NCI-H1105 (cell line): Measurements from ENCODE around the gene C19orf25.

ENCODE experiments used
- DNase-seq: peaks from one replicate; lab custom pipeline; 2025; lab: John Stamatoyannopoulos, UW

The C19orf25 gene

GRCh38 chr19:1496714-1497577 lies 17.9 kb upstream of the C19orf25 start:
- DNase-seq = no peak

GRCh38 chr19:1495799-1496713 lies 17.0 kb upstream of the C19orf25 start:
- DNase-seq = no peak

- DNase-seq = no peak
Observed at GRCh38 chr19:1495051-1495798, 16.2 kb upstream of the C19orf25 start.

GRCh38 chr19:1494115-1494815 lies 15.2 kb upstream of the C19orf25 start:
- DNase-seq = no peak

GRCh38 chr19:1492474-1493006 lies 13.5 kb upstream of the C19orf25 start:
- no peak for DNase-seq

- DNase-seq = no peak
Observed at GRCh38 chr19:1491849-1492170, 12.8 kb upstream of the C19orf25 start.

- DNase-seq = no peak
Observed at GRCh38 chr19:1491114-1491848, 12.3 kb upstream of the C19orf25 start, which contains the start of gene REEP6. TSS of gene REEP6 (plus strand) at chr19:1491181. CDS start at chr19:1491270, 89 bp downstream.

- peak; percentile 99 for DNase-seq
Observed at GRCh38 chr19:1490311-1491113, 11.5 kb upstream of the C19orf25 start, which contains the start of gene PCSK4. TSS of gene PCSK4 (minus strand) at chr19:1490350. CDS start at chr19:1490346, 4 bp downstream.

- no peak for DNase-seq
Observed at GRCh38 chr19:1489463-1490310, 10.7 kb upstream of the C19orf25 start.

GRCh38 chr19:1488282-1488601 lies 9.2 kb upstream of the C19orf25 start:
- no peak for DNase-seq

GRCh38 chr19:1487576-1488281 lies 8.7 kb upstream of the C19orf25 start:
- no peak for DNase-seq

- no peak for DNase-seq
Observed at GRCh38 chr19:1486720-1487575, 7.9 kb upstream of the C19orf25 start.

GRCh38 chr19:1483979-1484428 lies 5.0 kb upstream of the C19orf25 start:
- no peak for DNase-seq

GRCh38 chr19:1483131-1483978 lies 4.3 kb upstream of the C19orf25 start:
- DNase-seq = no peak

- no peak for DNase-seq
Observed at GRCh38 chr19:1482361-1483130, 3.5 kb upstream of the C19orf25 start.
